ENCODE results near the gene GRB2.

DNA sequence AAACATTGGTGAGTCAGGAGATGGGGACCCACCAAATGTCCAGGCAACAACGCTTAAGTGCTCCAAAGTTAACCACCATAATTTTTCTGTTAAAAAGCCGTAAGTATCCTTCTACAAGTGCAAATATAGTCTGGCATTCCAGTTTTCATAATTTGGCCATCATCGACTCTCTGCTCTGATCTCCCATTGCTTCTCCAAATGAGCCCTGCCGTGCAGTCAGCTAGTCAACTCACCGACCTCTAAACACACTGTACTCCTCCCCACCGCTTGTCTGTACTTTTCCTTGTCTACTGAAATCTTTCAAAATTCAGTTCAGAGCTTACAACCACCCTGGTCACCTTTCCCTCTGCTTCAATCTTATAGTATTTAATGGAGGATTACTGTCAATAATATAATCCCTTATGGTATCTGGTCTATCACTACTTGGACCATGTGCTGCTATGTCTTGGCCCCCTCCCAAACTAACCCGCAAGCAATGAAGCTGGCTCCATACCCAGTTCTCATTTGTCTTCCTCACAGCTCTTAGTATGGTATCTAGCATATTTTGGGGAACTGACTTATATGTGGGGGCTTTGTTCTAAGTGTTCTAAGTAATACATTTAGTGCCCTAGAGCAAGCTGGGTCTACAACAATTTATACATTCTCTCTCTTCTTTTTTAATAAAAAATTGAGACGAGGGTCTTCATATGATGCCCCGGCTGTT, 63.5 kb downstream of the GRB2 start:
- TF ChIP-seq POLR2A (IDR thresholded peaks at IDR 0.05) (no peak), CTCF (IDR thresholded peaks at IDR 0.05) (no peak)
